Body of pancreas (tissue), 4 donors: ENCODE measurements around the gene PML.

Experiments used
- CTCF ChIP-seq, 7 experiments: fragments of 450-650 bp in 4 of 7; fragments of 200-600 bp in 3 of 7; sonication (generic) in 3 of 7; IDR thresholded peaks; one replicate each; pipeline ENCODE4 v1.5.1; 2016 to 2019; ENCODE audit warnings: antibody characterized with exemption in 7 of 7
- POLR2A ChIP-seq, 3 donors: fragments of 450-650 bp; IDR thresholded peaks; one replicate each; pipeline ENCODE4 v1.6.1; 2016; ENCODE audit warnings: antibody characterized with exemption in 3 of 3, mild to moderate bottlenecking in 2 of 3

- TF ChIP-seq CTCF (IDR thresholded peaks at IDR 0.05) (no peak), POLR2A (IDR thresholded peaks at IDR 0.05) (no peak)
These were observed 48.3 kb downstream of the PML start for GRCh38 chr15:74042603-74043424.
